ENCODE measurements around the gene B3GNT7.

The B3GNT7 gene

DNA sequence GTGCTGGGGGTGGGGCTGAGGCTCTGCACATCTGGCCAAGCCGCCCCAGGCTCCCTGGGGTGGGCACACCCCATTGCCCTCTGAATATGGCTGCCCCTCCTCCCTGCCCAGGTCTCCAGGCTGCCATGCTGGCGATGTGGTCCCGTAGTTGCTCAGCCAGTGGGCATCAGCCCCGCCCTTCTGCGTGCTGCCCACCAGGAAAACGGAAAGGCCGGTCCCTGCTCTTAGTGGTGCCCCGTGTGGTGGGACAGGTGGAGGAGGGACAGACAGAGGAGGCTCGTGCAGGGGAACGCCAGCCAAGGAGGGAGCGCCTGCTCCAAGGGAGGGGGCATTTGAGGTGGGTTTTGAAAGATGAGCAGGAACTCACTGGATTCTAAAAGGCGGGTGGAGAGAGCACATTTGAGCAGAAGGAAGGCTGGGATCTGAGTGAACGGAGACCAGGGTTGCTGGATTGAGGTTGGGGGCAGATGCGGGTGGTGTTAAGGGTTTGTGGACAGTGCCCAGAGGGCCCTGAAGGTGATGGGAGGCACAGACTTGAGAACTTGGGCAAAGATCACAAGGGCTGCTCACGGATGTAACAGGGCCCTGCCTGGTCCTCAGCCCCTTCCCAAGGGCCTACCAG lies 6.7 kb upstream of the B3GNT7 start:
- no peaks in the 10 kb centered on the region for H3K36me3 ChIP-seq (replicated peaks)
- H3K27ac ChIP-seq = no peak overlapping the region
- no peak for DNase-seq
- TF ChIP-seq, protein P1, sequence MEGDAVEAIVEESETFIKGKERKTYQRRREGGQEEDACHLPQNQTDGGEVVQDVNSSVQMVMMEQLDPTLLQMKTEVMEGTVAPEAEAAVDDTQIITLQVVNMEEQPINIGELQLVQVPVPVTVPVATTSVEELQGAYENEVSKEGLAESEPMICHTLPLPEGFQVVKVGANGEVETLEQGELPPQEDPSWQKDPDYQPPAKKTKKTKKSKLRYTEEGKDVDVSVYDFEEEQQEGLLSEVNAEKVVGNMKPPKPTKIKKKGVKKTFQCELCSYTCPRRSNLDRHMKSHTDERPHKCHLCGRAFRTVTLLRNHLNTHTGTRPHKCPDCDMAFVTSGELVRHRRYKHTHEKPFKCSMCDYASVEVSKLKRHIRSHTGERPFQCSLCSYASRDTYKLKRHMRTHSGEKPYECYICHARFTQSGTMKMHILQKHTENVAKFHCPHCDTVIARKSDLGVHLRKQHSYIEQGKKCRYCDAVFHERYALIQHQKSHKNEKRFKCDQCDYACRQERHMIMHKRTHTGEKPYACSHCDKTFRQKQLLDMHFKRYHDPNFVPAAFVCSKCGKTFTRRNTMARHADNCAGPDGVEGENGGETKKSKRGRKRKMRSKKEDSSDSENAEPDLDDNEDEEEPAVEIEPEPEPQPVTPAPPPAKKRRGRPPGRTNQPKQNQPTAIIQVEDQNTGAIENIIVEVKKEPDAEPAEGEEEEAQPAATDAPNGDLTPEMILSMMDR (IDR thresholded peaks at IDR 0.05; ENCODE audit: low read depth, low read length, missing control alignments) = no peak
- in situ Hi-C loops (cut with HindIII; ENCODE audit: low pct_ligation_motif_present, low sequenced_read_pairs) = no loop called here
- H3K27me3 ChIP-seq (replicated peaks) = no peaks in the 10 kb centered on the region
- no peak overlapping the region for H3K4me3 ChIP-seq (ENCODE audit: low read depth, low read length)

DNA sequence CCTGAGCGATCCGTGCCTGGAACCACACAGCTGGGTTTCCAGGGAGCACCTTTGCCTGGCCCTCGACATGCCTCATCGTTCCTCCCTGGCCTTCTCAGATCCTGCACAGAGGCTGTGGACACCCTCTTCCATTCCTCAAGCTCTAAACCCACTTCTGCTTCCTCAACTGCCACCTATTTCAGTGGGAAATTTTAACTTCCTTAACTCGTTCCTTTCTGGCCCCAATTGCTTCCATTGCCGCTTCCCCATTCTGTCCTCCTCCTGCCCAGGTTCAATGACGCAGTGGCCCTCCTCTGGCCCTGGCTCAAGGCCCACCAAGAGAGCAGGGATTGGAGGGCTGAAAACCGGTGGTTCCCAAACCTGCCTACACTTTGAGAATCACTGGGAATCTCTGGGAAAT lies 4.8 kb upstream of the B3GNT7 start:
- H3K4me3 ChIP-seq (ENCODE audit: low read depth, low read length) = no peak overlapping the region
- no peak overlapping the region for H3K27ac ChIP-seq
- peaks cover 9% of the 10 kb centered on the region for H3K27me3 ChIP-seq (replicated peaks)
- no peak for DNase-seq
- in situ Hi-C loops (cut with HindIII; ENCODE audit: low pct_ligation_motif_present, low sequenced_read_pairs) = no loop called here
- H3K36me3 ChIP-seq (replicated peaks) = no peaks in the 10 kb centered on the region
- TF ChIP-seq, protein P1 (IDR thresholded peaks at IDR 0.05; ENCODE audit: low read depth, low read length, missing control alignments) = no peak

DNA sequence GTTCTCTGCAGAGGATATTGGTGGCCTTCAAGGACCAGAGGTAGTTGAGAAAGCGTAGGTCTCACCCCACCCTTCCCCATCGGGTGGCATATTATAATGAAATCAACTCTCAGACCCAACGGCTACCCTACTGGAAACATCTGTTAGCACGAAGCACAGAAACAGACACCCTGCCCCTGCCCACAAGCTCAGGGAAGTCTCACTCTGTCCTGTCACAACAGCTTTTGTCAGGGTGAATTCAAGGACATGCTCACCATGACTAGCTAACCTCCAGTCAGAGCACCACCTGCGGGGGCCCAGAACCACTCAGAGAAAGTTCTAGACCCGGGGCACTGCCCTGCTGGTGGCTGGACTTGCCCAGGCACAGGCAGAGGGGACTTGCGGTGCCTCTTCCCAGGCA lies 3.5 kb upstream of the B3GNT7 start:
- TF ChIP-seq, protein P1 (IDR thresholded peaks at IDR 0.05; ENCODE audit: low read depth, low read length, missing control alignments) = no peak
- Histone ChIP-seq H3K27me3 (replicated peaks) (peaks cover 15% of the 10 kb centered on the region), H3K27ac (no peak overlapping the region), H3K36me3 (replicated peaks) (no peaks in the 10 kb centered on the region), H3K4me3 (ENCODE audit: low read depth, low read length) (no peak overlapping the region)
- no peak for DNase-seq
- in situ Hi-C loops (cut with HindIII; ENCODE audit: low pct_ligation_motif_present, low sequenced_read_pairs) = no loop called here

DNA sequence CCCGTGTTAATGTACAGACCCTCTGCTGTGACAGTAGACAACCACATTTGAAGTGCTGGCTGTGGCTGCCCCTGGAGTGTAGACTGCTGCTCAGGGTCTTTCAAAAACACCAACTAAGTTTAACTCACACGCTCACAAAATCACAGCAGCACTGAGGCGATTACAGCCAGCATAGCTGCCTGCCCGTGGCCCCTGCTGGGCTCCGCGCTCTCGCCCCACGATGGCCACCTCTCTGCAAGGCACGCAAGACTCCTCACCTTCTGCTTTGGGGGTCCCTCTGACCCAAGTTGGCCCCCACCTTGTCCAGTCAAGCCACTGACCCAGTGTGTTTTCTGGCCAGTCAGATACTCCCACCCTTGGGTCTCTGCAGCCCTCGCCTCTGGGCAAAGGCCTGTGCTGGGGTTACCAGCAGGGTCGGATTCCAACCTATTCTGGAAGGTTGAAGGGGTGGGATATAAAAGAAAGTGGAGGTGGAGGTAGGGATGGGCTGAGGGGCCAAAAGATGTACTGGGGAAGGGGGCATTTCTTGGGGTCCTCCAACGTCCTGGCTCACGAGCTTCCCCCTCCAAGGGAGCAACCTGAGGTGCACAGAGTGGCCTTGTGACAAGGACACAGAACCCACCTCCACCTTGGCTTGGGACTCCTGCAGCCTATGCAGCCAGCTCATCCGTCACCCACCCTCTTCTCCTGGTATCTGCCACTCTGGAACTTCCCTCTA lies 2.9 kb upstream of the B3GNT7 start:
- Histone ChIP-seq H3K36me3 (replicated peaks) (no peaks in the 10 kb centered on the region), H3K27ac (no peak overlapping the region), H3K27me3 (replicated peaks) (peaks cover 15% of the 10 kb centered on the region), H3K4me3 (ENCODE audit: low read depth, low read length) (no peak overlapping the region)
- in situ Hi-C loops (cut with HindIII; ENCODE audit: low pct_ligation_motif_present, low sequenced_read_pairs) = no loop called here
- DNase-seq = no peak
- TF ChIP-seq, protein P1 (IDR thresholded peaks at IDR 0.05; ENCODE audit: low read depth, low read length, missing control alignments) = no peak

DNA sequence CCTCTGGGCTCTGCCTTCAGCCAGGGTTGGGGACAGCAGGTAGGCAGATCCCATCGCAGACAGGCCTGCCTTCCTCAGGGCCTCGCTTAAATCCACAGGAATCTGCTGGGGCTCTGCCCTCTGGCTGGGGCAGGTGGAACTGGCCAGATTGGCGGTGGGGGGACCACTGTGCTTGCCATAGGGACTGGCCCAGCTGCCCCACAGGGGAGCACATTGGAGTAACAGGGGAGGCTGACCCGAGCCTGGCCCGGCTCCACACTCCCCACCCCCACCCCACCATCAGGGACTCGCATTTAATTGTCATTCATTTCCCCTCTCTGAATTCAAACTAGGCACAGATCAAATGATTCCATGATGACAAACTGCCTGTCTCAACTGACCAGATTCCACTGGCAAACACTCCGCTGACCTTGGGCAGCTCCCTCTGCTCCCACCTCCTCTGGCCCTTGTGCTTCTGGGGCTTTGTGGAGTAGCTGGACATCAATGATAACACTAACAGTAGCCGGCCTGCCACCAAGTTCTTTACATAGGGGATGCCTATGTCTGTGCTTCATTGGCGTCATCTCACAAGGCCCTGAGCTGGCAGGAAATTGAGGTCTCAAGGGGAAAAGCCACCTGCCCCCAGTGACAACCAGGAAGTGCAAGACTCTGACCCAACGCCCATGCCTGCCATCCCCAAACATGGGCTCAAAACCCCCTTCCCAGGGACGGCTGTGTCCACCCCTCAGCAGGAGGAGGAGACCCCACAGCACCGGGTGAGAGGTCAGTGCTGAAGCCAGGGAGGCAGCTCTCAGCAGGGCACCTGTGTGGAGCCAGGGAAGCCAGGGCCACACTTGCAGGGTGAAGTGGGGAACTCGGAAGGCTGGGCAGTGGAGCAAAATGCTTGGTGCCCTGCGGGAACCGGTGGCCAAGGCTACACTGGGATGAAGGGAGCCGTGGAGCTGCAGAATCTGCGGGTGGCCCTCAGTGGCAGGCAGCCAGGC lies 2.1 kb upstream of the B3GNT7 start:
- Histone ChIP-seq H3K27ac (no peak overlapping the region), H3K36me3 (replicated peaks) (no peaks in the 10 kb centered on the region), H3K4me3 (ENCODE audit: low read depth, low read length) (no peak overlapping the region), H3K27me3 (replicated peaks) (peaks cover 15% of the 10 kb centered on the region)
- no peak for DNase-seq
- TF ChIP-seq, protein P1 (IDR thresholded peaks at IDR 0.05; ENCODE audit: low read depth, low read length, missing control alignments) = peak; percentile 57
- in situ Hi-C loops (cut with HindIII; ENCODE audit: low pct_ligation_motif_present, low sequenced_read_pairs) = no loop called here

Data from brain microvascular endothelial cell (primary cell).